Ascending aorta (tissue), 2 donors: ENCODE results near the gene LAIR2. TPM values are rescaled to one million over a fixed set of nuclear protein-coding genes. Genes with fewer than 3 reads are reported as not detected.

ENCODE experiments used
- DNase-seq, 2 donors: peaks; one replicate each; pipeline ENCODE4 v3.0.0-alpha.2; 2019; ENCODE audit warnings: low spot score in 2 of 2
- H3K27ac ChIP-seq, 2 donors: fragments of 200-600 bp; sonication (generic); one replicate each; pipeline ENCODE4 v1.5.1; 2016 to 2017; ENCODE audit warnings: mild to moderate bottlenecking in 1 of 2
- H3K27me3 ChIP-seq: fragments of 200-600 bp; sonication (generic); one replicate; pipeline ENCODE4 v1.5.1; 2017
- H3K36me3 ChIP-seq, 2 donors: fragments of 200-600 bp; sonication (generic); one replicate each; pipeline ENCODE4 v1.5.1; 2016
- H3K4me1 ChIP-seq, 2 donors: fragments of 200-600 bp; sonication (generic); one replicate each; pipeline ENCODE4 v1.5.1; 2016 to 2017; ENCODE audit warnings: mild to moderate bottlenecking in 1 of 2
- H3K4me3 ChIP-seq, 2 donors: fragments of 200-600 bp; sonication (generic); one replicate each; pipeline ENCODE4 v1.5.1; 2016 to 2017; ENCODE audit warnings: mild to moderate bottlenecking in 1 of 2
- H3K9me3 ChIP-seq, 2 donors: fragments of 200-600 bp; sonication (generic); one replicate each; pipeline ENCODE4 v1.5.1; 2016
- CTCF ChIP-seq, 3 experiments: fragments of 200-600 bp in 2 of 3; fragments of 450-650 bp in 1 of 3; sonication (generic) in 2 of 3; IDR thresholded peaks; one replicate each; pipeline ENCODE4 v1.5.1; 2016 to 2019; ENCODE audit warnings: antibody characterized with exemption in 3 of 3, mild to moderate bottlenecking in 1 of 3, moderate library complexity in 1 of 3
- intact Hi-C: fragments of 100-400 bp; cut with DNase I; formaldehyde crosslinking; loops from one replicate; pipeline ENCODE4 v1.15.1; 2023
- total RNA-seq: library from RNA; depleted of rRNA; stranded (reverse); fragments of >200 nt; gene quantifications from one replicate; pipeline ENCODE4 v1.1.0, GENCODE V29; 2016

The LAIR2 gene
- total RNA-seq, 1 donor from 2014 or later, result not detected

GRCh38 chr19:54469496-54469934 lies 33.1 kb upstream of the LAIR2 start:
- Histone ChIP-seq H3K4me1 (peaks cover 0 to 21% of the 10 kb centered on the region in 2 donors), H3K36me3 (peaks cover 0 to 3% of the 10 kb centered on the region in 2 donors), H3K9me3 (no peaks in the 10 kb centered on the region), H3K27ac (no peak overlapping the region), H3K4me3 (no peak overlapping the region), H3K27me3 (no peaks in the 10 kb centered on the region)
- peak in 1 of 2 donors; percentile 68 for DNase-seq
- TF ChIP-seq CTCF (IDR thresholded peaks at IDR 0.05), result no peak
- intact Hi-C loops, result loop anchor here (10.0 kb wide), 3 partner anchors 365 to 1005 kb away; partner anchors contain the start of genes NDUFA3, OSCAR, PPP6R1 and ZNF628

- H3K27ac ChIP-seq, result peak overlapping the region; percentile 81
- peak in 1 of 2 donors; percentile 59 for DNase-seq
Measured at GRCh38 chr19:54470276-54470887, 32.2 kb upstream of the LAIR2 start.

DNA sequence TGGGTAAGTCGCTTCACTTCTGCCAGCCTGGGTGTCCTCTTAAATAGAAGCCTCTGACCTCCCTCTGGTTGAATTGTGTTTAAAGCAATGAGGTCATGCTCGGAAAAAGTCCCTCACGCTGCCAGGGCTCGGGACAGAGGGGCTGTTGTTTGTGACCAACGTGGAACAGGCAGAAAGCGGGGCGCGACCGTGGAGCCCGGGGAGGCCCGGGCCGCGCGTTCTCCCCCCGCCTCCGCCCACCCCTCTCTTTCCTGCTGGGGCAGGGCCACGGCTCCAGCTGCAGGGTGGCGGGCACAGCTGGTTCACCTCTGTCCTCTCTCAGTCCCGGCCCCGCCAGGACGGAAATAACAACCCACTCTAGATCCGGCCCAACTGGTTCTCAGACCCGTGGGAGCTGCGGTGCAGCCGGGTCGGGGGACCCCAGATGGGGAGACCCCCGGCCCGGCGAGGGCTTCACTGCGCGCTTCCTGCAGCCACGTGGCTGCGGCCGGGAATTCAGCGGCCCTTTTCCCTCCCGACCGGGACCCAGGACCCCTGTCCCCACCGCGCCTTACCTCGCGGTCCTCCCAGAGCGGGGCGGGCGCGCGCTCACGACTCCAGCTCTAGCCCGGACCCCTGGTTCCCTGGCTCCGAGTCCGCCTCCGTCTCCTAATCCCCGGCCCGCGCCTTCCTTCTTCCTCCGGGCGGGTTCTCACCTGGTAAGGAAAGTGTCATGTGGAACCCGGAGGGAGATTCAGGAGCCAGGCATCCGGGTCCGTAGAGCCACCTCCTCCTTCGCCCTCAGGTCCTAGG lies 31.4 kb upstream of the LAIR2 start:
- H3K27me3 ChIP-seq, result no peaks in the 10 kb centered on the region
- H3K4me1 ChIP-seq, result peaks cover 0 to 21% of the 10 kb centered on the region in 2 donors
- peak overlapping the region; percentile 54 to 71 for H3K4me3 ChIP-seq
- H3K27ac ChIP-seq, result peak overlapping the region; percentile 81
- peaks cover 0 to 3% of the 10 kb centered on the region in 2 donors for H3K36me3 ChIP-seq
- peak in 1 of 2 donors; percentile 72 for DNase-seq
- TF ChIP-seq CTCF (IDR thresholded peaks at IDR 0.05), result no peak
- H3K9me3 ChIP-seq, result no peaks in the 10 kb centered on the region
- intact Hi-C loops, result loop anchor here (10.0 kb wide), 1 partner anchor 644 kb away; the partner anchor contains the start of gene PPP1R12C

More at GRCh38 chr19:54470276-54470887, 32.2 kb upstream of the LAIR2 start:
- Histone ChIP-seq H3K36me3 (peaks cover 0 to 3% of the 10 kb centered on the region in 2 donors), H3K4me3 (peak overlapping the region; percentile 54 to 71), H3K4me1 (peaks cover 0 to 21% of the 10 kb centered on the region in 2 donors), H3K27me3 (no peaks in the 10 kb centered on the region), H3K9me3 (no peaks in the 10 kb centered on the region)
- TF ChIP-seq CTCF (IDR thresholded peaks at IDR 0.05), result no peak
- intact Hi-C loops, result loop anchor here (10.0 kb wide), 1 partner anchor 644 kb away; the partner anchor contains the start of gene PPP1R12C

- Histone ChIP-seq H3K27ac (peak within 1 kb of the TSS; percentile 79 to 81), H3K9me3 (no peaks in the 10 kb centered on the region), H3K4me1 (peaks cover 0 to 21% of the 10 kb centered on the region in 2 donors), H3K4me3 (peak within 1 kb of the TSS; percentile 60 to 68), H3K36me3 (peaks cover 0 to 3% of the 10 kb centered on the region in 2 donors), H3K27me3 (no peaks in the 10 kb centered on the region)
- no peak for TF ChIP-seq CTCF (IDR thresholded peaks at IDR 0.05)
- DNase-seq, result peak in 1 of 2 donors; percentile 89
- intact Hi-C loops, result loop anchor here (10.0 kb wide), 1 partner anchor 642 kb away; the partner anchor contains the start of gene PPP1R12C
Measured at GRCh38 chr19:54473071-54473891, 29.4 kb upstream of the LAIR2 start, which contains the start of gene CDC42EP5. TSS of gene CDC42EP5 (minus strand) at chr19:54473296. CDS start at chr19:54465547, 7,749 bp downstream.

- no peak for DNase-seq
Measured at GRCh38 chr19:54473892-54474372, 28.7 kb upstream of the LAIR2 start.

More at GRCh38 chr19:54473892-54474372, 28.7 kb upstream of the LAIR2 start:
- peak overlapping the region in 1 of 2 donors; percentile 68 for H3K4me3 ChIP-seq
- TF ChIP-seq CTCF (IDR thresholded peaks at IDR 0.05), result no peak
- no peaks in the 10 kb centered on the region for H3K9me3 ChIP-seq
- H3K27ac ChIP-seq, result peak overlapping the region; percentile 79 to 81
- H3K4me1 ChIP-seq, result peaks cover 0 to 21% of the 10 kb centered on the region in 2 donors
- intact Hi-C loops, result loop anchor here (10.0 kb wide), 1 partner anchor 641 kb away; the partner anchor contains the start of gene PPP1R12C
- H3K27me3 ChIP-seq, result no peaks in the 10 kb centered on the region
- peaks cover 0 to 3% of the 10 kb centered on the region in 2 donors for H3K36me3 ChIP-seq
